Keratinocyte (primary cell): ENCODE measurements around the gene NDUFAF4. TPM values are rescaled to one million over a fixed set of nuclear protein-coding genes. Genes with fewer than 3 reads are reported as not detected.

Experiments used
- DNase-seq: peaks from one replicate; pipeline ENCODE4 v3.0.0-alpha.2; 2011; ENCODE audit warnings: low read depth, missing footprints, low spot score
- FAIRE-seq: peaks from 2 replicates; lab custom pipeline; 2011; peaks lifted over from hg19 to GRCh38; lab: Jason Lieb, UNC
- H2AFZ ChIP-seq: 2 replicates; pipeline ENCODE4 v1.6.0; 2012; ENCODE audit warnings: low read length, control low read depth, inconsistent platforms; ENCODE audit not compliant: control insufficient read depth
- H3K27ac ChIP-seq: 2 replicates; pipeline ENCODE4 v1.5.1; 2011; ENCODE audit warnings: low read length; ENCODE audit not compliant: control insufficient read depth, insufficient read depth
- H3K27me3 ChIP-seq: 3 replicates; pipeline ENCODE4 v1.6.0; 2011; ENCODE audit warnings: low read length; ENCODE audit not compliant: control insufficient read depth, insufficient read depth; ENCODE audit errors: extremely low read depth
- H3K36me3 ChIP-seq, 2 experiments: 2 replicates in 1 of 2; 3 replicates in 1 of 2; pipeline ENCODE4 v1.5.1; 2011; ENCODE audit warnings: low read length in 2 of 2, mild to moderate bottlenecking in 1 of 2; ENCODE audit not compliant: control insufficient read depth in 2 of 2, insufficient read depth in 2 of 2; ENCODE audit errors: extremely low read depth in 1 of 2
- H3K4me1 ChIP-seq: 3 replicates; pipeline ENCODE4 v1.5.1; 2011; ENCODE audit warnings: low read length; ENCODE audit not compliant: control insufficient read depth, insufficient read depth; ENCODE audit errors: extremely low read depth
- H3K4me2 ChIP-seq: 3 replicates; pipeline ENCODE4 v1.6.0; 2011; ENCODE audit warnings: low read depth, low read length; ENCODE audit not compliant: control insufficient read depth, insufficient read depth; ENCODE audit errors: extremely low read depth
- H3K4me3 ChIP-seq, 3 experiments: fragments of 200-600 bp in 1 of 3; sonication (generic) in 1 of 3; 2 replicates in 2 of 3; 3 replicates in 1 of 3; pipeline ENCODE4 v1.5.1; 2011 to 2016; ENCODE audit warnings: low read length in 3 of 3, mild to moderate bottlenecking in 3 of 3, control low read depth in 2 of 3, inconsistent platforms in 1 of 3, low read depth in 1 of 3, mixed read lengths in 1 of 3, mixed run types in 1 of 3, moderate library complexity in 1 of 3; ENCODE audit not compliant: control insufficient read depth in 2 of 3, insufficient read depth in 2 of 3; ENCODE audit errors: extremely low read depth in 1 of 3
- H3K79me2 ChIP-seq: 2 replicates; pipeline ENCODE4 v1.6.0; 2012; ENCODE audit warnings: low read length; ENCODE audit not compliant: control insufficient read depth, insufficient read depth
- H3K9ac ChIP-seq: 3 replicates; pipeline ENCODE4 v1.6.0; 2011; ENCODE audit warnings: low read length; ENCODE audit not compliant: control insufficient read depth, insufficient read depth; ENCODE audit errors: extremely low read depth
- H3K9me1 ChIP-seq: 3 replicates; pipeline ENCODE4 v1.6.0; 2011; ENCODE audit warnings: low read length; ENCODE audit not compliant: control insufficient read depth, insufficient read depth; ENCODE audit errors: extremely low read depth
- H3K9me3 ChIP-seq: 2 replicates; pipeline ENCODE4 v1.5.1; 2012; ENCODE audit warnings: low read depth, low read length; ENCODE audit not compliant: control insufficient read depth
- H4K20me1 ChIP-seq: 3 replicates; pipeline ENCODE4 v1.6.0; 2011; ENCODE audit warnings: low read length; ENCODE audit not compliant: control insufficient read depth, insufficient read depth; ENCODE audit errors: extremely low read depth
- EZH2 ChIP-seq: IDR thresholded peaks from one replicate; pipeline ENCODE4 v1.6.1; 2012; ENCODE audit warnings: inconsistent platforms, mild to moderate bottlenecking, low read length, moderate library complexity
- dilution Hi-C: fragments of 300-500 bp; cut with MboI; formaldehyde crosslinking; loops from one replicate; pipeline ENCODE4 v1.7.0; 2020; ENCODE audit warnings: low sequenced_read_pairs; ENCODE audit not compliant: extremely low pct_ligation_motif_present
- polyA plus RNA-seq, 5 experiments: library from polyadenylated mRNA; depleted of rRNA in 3 of 5; stranded (reverse) in 3 of 5; stranded (forward) in 1 of 5; unstranded in 1 of 5; fragments of >200 nt; gene quantifications; 1 replicate in 1 of 5; 2 replicates in 3 of 5; 3 replicates in 1 of 5; pipeline versions ENCODE4 v1.2.1 to v1.2.3, GENCODE V29; 2011 to 2012; ENCODE audit warnings: missing spikeins in 2 of 5, low read depth in 1 of 5, low replicate concordance in 1 of 5
- TF ChIP-seq, protein P1 (sequence below), 3 experiments: IDR thresholded peaks in 1 of 3; conservative IDR thresholded peaks in 1 of 3; optimal IDR thresholded peaks in 1 of 3; 2 replicates in 2 of 3; 3 replicates in 1 of 3; pipeline versions ENCODE3 to v1.5.1; 2011; ENCODE audit warnings: low read length in 3 of 3, mild to moderate bottlenecking in 3 of 3, moderate library complexity in 2 of 3, control low read depth in 1 of 3, inconsistent platforms in 1 of 3; ENCODE audit not compliant: insufficient read depth in 2 of 3; ENCODE audit errors: extremely low read depth in 1 of 3

NDUFAF4 gene
- polyA plus RNA-seq, 1 donor (not counting 4 experiments of a cell fraction or from before 2014, with no cell fraction given): 68.3 TPM

DNA sequence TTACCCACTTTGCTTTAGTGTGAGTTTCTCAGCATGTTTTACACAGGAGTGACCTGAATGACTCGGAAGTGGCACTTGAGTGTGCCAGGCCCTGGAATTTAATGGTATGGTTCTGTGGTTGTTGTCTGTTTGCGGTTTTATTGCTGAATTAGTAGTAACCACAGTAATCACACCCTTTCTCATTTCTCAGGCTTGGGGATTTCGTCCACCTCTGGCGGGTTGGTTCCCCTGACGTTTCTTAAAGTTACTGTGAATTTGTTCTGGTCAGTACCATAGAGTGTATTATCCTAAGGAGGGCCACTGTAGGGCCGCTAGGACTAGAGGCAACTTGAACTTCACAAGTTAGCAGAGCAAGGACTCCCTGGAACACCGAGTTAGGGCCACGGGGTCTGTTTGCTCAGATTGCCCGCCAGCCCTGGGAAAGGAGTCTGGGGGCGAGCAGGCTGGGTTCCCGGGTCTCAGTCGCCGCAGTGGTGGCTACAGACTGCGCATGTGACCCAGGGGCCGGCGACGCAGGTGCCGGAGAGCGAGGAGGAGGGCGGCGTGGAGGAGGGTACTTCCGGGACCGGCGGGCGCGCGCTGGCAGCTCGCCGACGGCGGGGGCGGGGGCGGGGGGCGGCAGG lies 26.3 kb upstream of the NDUFAF4 start:
- no peaks in the 10 kb centered on the region for H3K9me3 ChIP-seq
- peak; percentile 73 for TF ChIP-seq EZH2
- TF ChIP-seq, protein P1, sequence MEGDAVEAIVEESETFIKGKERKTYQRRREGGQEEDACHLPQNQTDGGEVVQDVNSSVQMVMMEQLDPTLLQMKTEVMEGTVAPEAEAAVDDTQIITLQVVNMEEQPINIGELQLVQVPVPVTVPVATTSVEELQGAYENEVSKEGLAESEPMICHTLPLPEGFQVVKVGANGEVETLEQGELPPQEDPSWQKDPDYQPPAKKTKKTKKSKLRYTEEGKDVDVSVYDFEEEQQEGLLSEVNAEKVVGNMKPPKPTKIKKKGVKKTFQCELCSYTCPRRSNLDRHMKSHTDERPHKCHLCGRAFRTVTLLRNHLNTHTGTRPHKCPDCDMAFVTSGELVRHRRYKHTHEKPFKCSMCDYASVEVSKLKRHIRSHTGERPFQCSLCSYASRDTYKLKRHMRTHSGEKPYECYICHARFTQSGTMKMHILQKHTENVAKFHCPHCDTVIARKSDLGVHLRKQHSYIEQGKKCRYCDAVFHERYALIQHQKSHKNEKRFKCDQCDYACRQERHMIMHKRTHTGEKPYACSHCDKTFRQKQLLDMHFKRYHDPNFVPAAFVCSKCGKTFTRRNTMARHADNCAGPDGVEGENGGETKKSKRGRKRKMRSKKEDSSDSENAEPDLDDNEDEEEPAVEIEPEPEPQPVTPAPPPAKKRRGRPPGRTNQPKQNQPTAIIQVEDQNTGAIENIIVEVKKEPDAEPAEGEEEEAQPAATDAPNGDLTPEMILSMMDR (optimal IDR thresholded peaks at IDR 0.05 in 1 of 3, IDR thresholded peaks at IDR 0.05 in 1 of 3, conservative IDR thresholded peaks at IDR 0.05 in 1 of 3; ENCODE audit: extremely low read depth in 1 of 3, insufficient read depth in 2 of 3, low read length in 3 of 3): no peak
- peak overlapping the region; percentile 60 for H2AFZ ChIP-seq
- H3K4me2 ChIP-seq: peak overlapping the region; percentile 51
- no peak for DNase-seq
- H3K4me3 ChIP-seq: peak overlapping the region in 2 of 3 experiments; percentile 41 to 48
- no peaks in the 10 kb centered on the region for H4K20me1 ChIP-seq
- dilution Hi-C loops: no loop called here
- no peaks in the 10 kb centered on the region for H3K9me1 ChIP-seq
- H3K9ac ChIP-seq: no peak overlapping the region
- H3K27ac ChIP-seq: no peak overlapping the region
- H3K4me1 ChIP-seq: peaks cover 5% of the 10 kb centered on the region
- peaks cover 39% of the 10 kb centered on the region for H3K27me3 ChIP-seq
- no peaks in the 10 kb centered on the region for H3K79me2 ChIP-seq
- FAIRE-seq: no peak
- H3K36me3 ChIP-seq: no peaks in the 10 kb centered on the region

DNA sequence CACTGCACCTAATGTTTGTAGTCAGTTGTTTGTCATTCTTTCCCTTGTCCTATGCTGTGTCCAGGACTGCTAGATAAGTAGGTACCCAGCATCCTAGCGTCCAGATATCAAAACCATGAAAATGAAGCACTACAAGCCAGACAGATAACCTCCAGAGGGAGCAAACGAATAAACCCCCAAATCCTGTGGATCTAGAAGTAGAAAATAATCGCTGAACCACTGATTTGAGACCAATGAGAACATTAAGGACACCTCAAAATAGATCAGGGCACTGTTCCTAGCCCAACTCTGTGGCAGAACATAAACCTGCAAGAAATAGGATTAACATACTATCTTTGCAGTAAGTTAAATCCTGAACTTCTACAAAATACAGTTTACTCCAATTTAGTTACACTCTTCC lies 25.7 kb upstream of the NDUFAF4 start:
- Histone ChIP-seq H3K9ac (no peak overlapping the region), H2AFZ (no peak overlapping the region), H3K9me1 (no peaks in the 10 kb centered on the region), H3K27ac (no peak overlapping the region), H3K79me2 (no peaks in the 10 kb centered on the region), H4K20me1 (no peaks in the 10 kb centered on the region), H3K4me1 (peaks cover 5% of the 10 kb centered on the region), H3K4me3 (no peak overlapping the region), H3K36me3 (no peaks in the 10 kb centered on the region), H3K27me3 (peaks cover 39% of the 10 kb centered on the region), H3K9me3 (no peaks in the 10 kb centered on the region), H3K4me2 (peak overlapping the region; percentile 51)
- no peak for DNase-seq
- dilution Hi-C loops: no loop called here
- no peak for TF ChIP-seq EZH2
- TF ChIP-seq, protein P1 (optimal IDR thresholded peaks at IDR 0.05 in 1 of 3, IDR thresholded peaks at IDR 0.05 in 1 of 3, conservative IDR thresholded peaks at IDR 0.05 in 1 of 3; ENCODE audit: extremely low read depth in 1 of 3, insufficient read depth in 2 of 3, low read length in 3 of 3): no peak
- no peak for FAIRE-seq
